Measurements from ENCODE around the gene ZNF628. TPM values are rescaled to one million over a fixed set of nuclear protein-coding genes. Genes with fewer than 3 reads are reported as not detected.

Gene ZNF628
- total and polyA plus RNA-seq, 10 donors, result 1.4 to 13.6 (median 7.9) TPM

DNA sequence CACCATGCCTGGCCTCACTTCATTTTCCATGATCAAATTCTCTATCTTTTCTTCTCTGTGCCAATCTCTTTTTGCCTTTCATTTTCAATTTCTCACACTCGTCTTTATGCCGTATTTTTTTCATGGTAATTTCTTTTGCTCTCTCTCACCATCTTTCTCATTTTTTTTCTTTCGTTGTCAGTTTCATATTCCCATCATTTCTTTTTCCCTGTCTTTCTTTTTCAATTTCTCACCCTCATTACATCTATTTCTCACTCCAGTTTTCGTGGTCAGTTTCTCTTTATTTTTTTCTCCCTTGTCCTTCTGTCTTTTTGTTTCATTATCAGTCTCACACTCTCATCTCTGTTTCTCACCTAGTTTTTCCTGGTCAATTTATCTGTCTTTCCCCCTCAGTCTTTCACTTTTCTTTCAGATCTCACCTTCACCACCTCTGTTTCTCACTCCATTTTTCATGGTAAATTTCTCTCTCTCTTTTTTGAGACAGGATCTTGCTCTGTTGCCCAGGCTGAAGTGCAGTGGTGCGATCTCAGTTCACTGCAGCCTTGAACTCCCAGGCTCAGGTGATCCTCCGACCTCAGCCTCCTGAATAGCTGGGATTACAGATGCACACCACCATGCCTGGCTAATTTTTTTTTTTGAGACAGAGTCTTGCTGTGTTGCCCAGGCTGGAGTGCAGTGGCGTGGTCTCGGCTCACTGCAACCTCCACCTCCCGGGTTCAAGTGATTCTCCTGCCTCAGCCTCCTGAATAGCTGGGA, 26.0 kb downstream of the ZNF628 start:
- no peak for DNase-seq
- Histone ChIP-seq H3K27me3 (replicated peaks in 1 of 7) (no peaks in the 10 kb centered on the region), H3K9me3 (no peaks in the 10 kb centered on the region), H3K4me3 (no peak overlapping the region), H3K27ac (no peak overlapping the region), H3K36me3 (peaks cover 0 to 31% (median 0%) of the 10 kb centered on the region in 6 donors), H3K4me1 (peaks cover 4 to 17% (median 15%) of the 10 kb centered on the region in 6 donors)
- whole genome bisulfite sequencing, 5 donors, result 88 to 93% (median 90%) methylated on average over 8 to 9 of the region's 9 CpGs
- no peak for TF ChIP-seq POLR2AphosphoS5 (IDR thresholded peaks at IDR 0.05)
- TF ChIP-seq POLR2A (IDR thresholded peaks at IDR 0.05), result no peak
- TF ChIP-seq, protein P1, sequence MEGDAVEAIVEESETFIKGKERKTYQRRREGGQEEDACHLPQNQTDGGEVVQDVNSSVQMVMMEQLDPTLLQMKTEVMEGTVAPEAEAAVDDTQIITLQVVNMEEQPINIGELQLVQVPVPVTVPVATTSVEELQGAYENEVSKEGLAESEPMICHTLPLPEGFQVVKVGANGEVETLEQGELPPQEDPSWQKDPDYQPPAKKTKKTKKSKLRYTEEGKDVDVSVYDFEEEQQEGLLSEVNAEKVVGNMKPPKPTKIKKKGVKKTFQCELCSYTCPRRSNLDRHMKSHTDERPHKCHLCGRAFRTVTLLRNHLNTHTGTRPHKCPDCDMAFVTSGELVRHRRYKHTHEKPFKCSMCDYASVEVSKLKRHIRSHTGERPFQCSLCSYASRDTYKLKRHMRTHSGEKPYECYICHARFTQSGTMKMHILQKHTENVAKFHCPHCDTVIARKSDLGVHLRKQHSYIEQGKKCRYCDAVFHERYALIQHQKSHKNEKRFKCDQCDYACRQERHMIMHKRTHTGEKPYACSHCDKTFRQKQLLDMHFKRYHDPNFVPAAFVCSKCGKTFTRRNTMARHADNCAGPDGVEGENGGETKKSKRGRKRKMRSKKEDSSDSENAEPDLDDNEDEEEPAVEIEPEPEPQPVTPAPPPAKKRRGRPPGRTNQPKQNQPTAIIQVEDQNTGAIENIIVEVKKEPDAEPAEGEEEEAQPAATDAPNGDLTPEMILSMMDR (IDR thresholded peaks at IDR 0.05 in 8 of 11, conservative IDR thresholded peaks at IDR 0.05 in 3 of 11), result no peak
- intact Hi-C loops (cut with DNase I; ENCODE audit: low total_unique reads), result loop anchor here (10.0 kb wide), 1 partner anchor 358 kb away; the partner anchor contains the start of gene TNNT1

DNA sequence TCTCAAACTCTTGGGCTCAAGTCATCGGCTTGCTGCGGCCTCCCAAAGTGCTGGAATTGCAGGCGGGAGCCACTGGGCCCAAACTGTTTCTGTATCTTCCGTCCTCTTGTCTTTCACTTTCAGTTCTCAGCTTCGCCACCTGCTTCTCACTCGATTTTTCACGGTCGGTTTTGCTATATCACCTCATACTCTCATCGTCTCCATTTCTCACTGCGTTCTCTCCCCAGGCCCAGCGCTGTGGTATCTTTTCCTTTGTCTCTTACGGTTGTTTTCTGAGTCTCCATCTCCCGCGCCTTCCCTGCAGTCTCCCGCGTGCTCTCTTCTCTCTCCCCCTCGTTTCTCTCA, 26.7 kb downstream of the ZNF628 start:
- WGBS, 5 donors, result 75 to 86% (median 81%) methylated on average over 17 of the region's 17 CpGs
- no peaks in the 10 kb centered on the region for H3K27me3 ChIP-seq (replicated peaks in 1 of 7)
- TF ChIP-seq POLR2A (IDR thresholded peaks at IDR 0.05) (no peak), POLR2AphosphoS5 (IDR thresholded peaks at IDR 0.05) (no peak)
- TF ChIP-seq, protein P1 (IDR thresholded peaks at IDR 0.05 in 8 of 11, conservative IDR thresholded peaks at IDR 0.05 in 3 of 11), result no peak
- no peak for DNase-seq
- H3K9me3 ChIP-seq, result no peaks in the 10 kb centered on the region
- peak overlapping the region in 7 of 8 donors; percentile 17 to 72 (median 49) for H3K4me3 ChIP-seq
- H3K4me1 ChIP-seq, result peaks cover 4 to 17% (median 15%) of the 10 kb centered on the region in 6 donors
- intact Hi-C loops (cut with DNase I; ENCODE audit: low total_unique reads), result loop anchor here (10.0 kb wide), 1 partner anchor 358 kb away; the partner anchor contains the start of gene TNNT1
- peaks cover 0 to 26% (median 0%) of the 10 kb centered on the region in 6 donors for H3K36me3 ChIP-seq
- peak overlapping the region in 4 of 8 donors; percentile 82 to 93 (median 87) for H3K27ac ChIP-seq

DNA sequence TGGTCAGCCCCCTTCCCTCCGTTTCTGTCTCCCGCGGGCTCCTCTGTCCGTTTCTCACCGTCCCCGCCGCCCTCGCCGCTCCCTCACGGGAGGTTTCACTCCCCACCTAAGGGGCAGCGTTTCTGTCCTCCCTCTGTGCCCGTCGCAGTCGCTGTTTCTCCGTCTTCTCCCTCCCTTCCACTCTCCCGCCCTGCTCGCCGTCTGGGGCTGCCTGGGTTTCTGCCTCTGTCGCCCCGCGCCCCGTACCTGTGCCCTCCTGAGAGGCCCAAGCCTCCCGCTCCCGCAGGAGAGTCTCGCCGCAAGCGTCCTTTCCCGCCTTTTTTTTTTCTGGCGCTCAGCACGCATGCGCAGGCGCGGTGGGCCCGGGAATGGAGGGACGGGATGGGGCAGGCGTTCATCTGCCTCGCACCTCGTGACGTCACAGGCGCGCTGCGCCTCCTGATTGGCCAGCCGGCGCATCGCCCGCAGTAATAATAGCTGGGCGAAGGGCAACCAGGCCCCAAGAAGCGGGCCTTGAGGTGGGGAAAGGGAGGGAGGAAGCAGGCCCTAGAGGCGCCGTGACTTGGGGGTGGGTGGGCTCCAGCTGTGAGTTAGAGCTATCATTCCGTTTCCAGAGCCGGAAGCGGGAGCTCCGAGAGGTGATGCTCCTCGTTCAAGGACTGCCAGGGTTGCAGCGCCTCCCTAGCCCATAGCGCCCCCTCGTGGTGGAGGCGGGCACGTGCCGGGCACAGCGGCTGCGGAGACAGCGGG, 27.3 kb downstream of the ZNF628 start:
- Histone ChIP-seq H3K4me1 (peaks cover 4 to 17% (median 15%) of the 10 kb centered on the region in 6 donors), H3K4me3 (peak overlapping the region; percentile 17 to 72 (median 46)), H3K27me3 (replicated peaks in 1 of 7) (no peaks in the 10 kb centered on the region), H3K36me3 (peaks cover 0 to 25% (median 0%) of the 10 kb centered on the region in 6 donors), H3K9me3 (no peaks in the 10 kb centered on the region), H3K27ac (peak overlapping the region; percentile 66 to 93 (median 86))
- peak; percentile 97 for DNase-seq
- WGBS, 5 donors, result 11 to 14% (median 14%) methylated on average over 54 to 64 of the region's 64 CpGs
- TF ChIP-seq POLR2AphosphoS5 (IDR thresholded peaks at IDR 0.05) (peak; percentile 59 to 79 (median 78)), POLR2A (IDR thresholded peaks at IDR 0.05) (no peak)
- TF ChIP-seq, protein P1 (IDR thresholded peaks at IDR 0.05 in 8 of 11, conservative IDR thresholded peaks at IDR 0.05 in 3 of 11), result peak; percentile 95 to 100 (median 98)
- intact Hi-C loops (cut with DNase I; ENCODE audit: low total_unique reads), result loop anchor here (2.0 to 10.0 kb wide), 2 partner anchors 37 to 359 kb away; partner anchors contain the start of gene TNNT1

Data from spleen (tissue), 11 donors.